ENCODE measurements around the gene ZNF574. TPM values are rescaled to one million over a fixed set of nuclear protein-coding genes. Genes with fewer than 3 reads are reported as not detected.
"Not testable (repeated sequence)": the region's sequence is repeated elsewhere in the genome, so short reads cannot be mapped to it uniquely, and the experiment has no call there.

The ZNF574 gene
- total RNA-seq (2014; rRNA removed; shearing (Covaris generic)) = 18.5 and 19.3 TPM in 2 replicates

GRCh38 chr19:42075616-42076379, at the start of gene ZNF574:
TSS of gene ZNF574 (plus strand) at chr19:42076166. CDS start at chr19:42078607, 2,441 bp downstream.
- DNase-seq (ENCODE audit: low read depth) = peak; percentile 100

GRCh38 chr19:42028304-42029216, 47.4 kb upstream of the ZNF574 start:
- DNase-seq (ENCODE audit: low read depth) = peak; percentile 50

- DNase-seq (ENCODE audit: low read depth) = no peak
Measured at GRCh38 chr19:42030645-42031440, 45.1 kb upstream of the ZNF574 start.

- peak; percentile 59 for DNase-seq (ENCODE audit: low read depth)
Measured at GRCh38 chr19:42032431-42032830, 43.5 kb upstream of the ZNF574 start.

GRCh38 chr19:42033413-42033812, 42.6 kb upstream of the ZNF574 start:
- no peak for DNase-seq (ENCODE audit: low read depth)

- peak; percentile 78 for DNase-seq (ENCODE audit: low read depth)
Measured at GRCh38 chr19:42034640-42035391, 41.1 kb upstream of the ZNF574 start.

- DNase-seq (ENCODE audit: low read depth) = no peak
Measured at GRCh38 chr19:42037649-42038048, 38.3 kb upstream of the ZNF574 start.

GRCh38 chr19:42038666-42039065, 37.3 kb upstream of the ZNF574 start:
- no peak for DNase-seq (ENCODE audit: low read depth)

- no peak for DNase-seq (ENCODE audit: low read depth)
Measured at GRCh38 chr19:42040031-42040430, 35.9 kb upstream of the ZNF574 start.

GRCh38 chr19:42040491-42040890, 35.5 kb upstream of the ZNF574 start:
- not testable (repeated sequence) for DNase-seq (ENCODE audit: low read depth)

GRCh38 chr19:42042455-42043170, 33.4 kb upstream of the ZNF574 start:
- DNase-seq (ENCODE audit: low read depth) = no peak

- DNase-seq (ENCODE audit: low read depth) = no peak
Measured at GRCh38 chr19:42045575-42045974, 30.4 kb upstream of the ZNF574 start.

GRCh38 chr19:42048992-42049391, 27.0 kb upstream of the ZNF574 start:
- DNase-seq (ENCODE audit: low read depth) = peak; percentile 62

- peak; percentile 74 for DNase-seq (ENCODE audit: low read depth)
Measured at GRCh38 chr19:42051166-42052115, 24.5 kb upstream of the ZNF574 start.

- DNase-seq (ENCODE audit: low read depth) = no peak
Measured at GRCh38 chr19:42052241-42052863, 23.6 kb upstream of the ZNF574 start.

GRCh38 chr19:42053037-42053935, 22.7 kb upstream of the ZNF574 start:
- DNase-seq (ENCODE audit: low read depth) = no peak

- no peak for DNase-seq (ENCODE audit: low read depth)
Measured at GRCh38 chr19:42054205-42054604, 21.8 kb upstream of the ZNF574 start.

GRCh38 chr19:42057846-42058245, 18.1 kb upstream of the ZNF574 start:
- no peak for DNase-seq (ENCODE audit: low read depth)
